ENCODE data around the gene SYNJ2BP. TPM values are rescaled to one million over a fixed set of nuclear protein-coding genes. Genes with fewer than 3 reads are reported as not detected.
"Not testable (repeated sequence)": the region's sequence is repeated elsewhere in the genome, so short reads cannot be mapped to it uniquely, and the experiment has no call there.

The SYNJ2BP gene
- total RNA-seq, 3 donors from 2014 or later (not counting 1 experiment from before 2014, with no cell fraction given), result 9.1 to 16.6 (median 12.4) TPM

DNA sequence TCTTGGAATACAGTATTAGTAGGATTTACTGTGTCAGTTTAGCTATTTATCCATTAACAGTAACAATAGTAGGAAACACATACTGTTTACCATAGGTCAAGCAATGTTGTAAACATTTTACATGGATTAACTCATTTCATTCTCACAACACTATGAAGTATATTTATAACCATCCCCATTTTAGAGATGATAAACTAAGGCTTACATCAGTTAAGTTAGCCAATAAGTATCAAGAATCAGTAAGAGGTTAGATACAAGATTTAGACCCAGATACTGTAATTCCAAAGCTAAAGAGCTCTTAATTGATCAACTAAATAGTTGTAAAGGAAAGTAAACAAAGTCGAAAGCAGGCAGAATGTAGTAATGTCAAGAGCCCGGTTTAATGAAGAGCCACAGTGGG, 1.1 kb downstream of the SYNJ2BP start:
- Histone ChIP-seq H3K9me3 (ENCODE audit: control insufficient read depth, insufficient read depth, low read length) (no peaks in the 10 kb centered on the region), H3K4me1 (ENCODE audit: control insufficient read depth, insufficient read depth, low read length) (no peaks in the 10 kb centered on the region), H3K4me3 (ENCODE audit: low read length) (no peak overlapping the region), H3K27ac (ENCODE audit: low read length) (no peak overlapping the region), H3K27me3 (ENCODE audit: control insufficient read depth, insufficient read depth, low read length) (no peaks in the 10 kb centered on the region), H3K36me3 (ENCODE audit: control insufficient read depth, insufficient read depth, low read length) (peaks cover 2% of the 10 kb centered on the region)
- 87% methylated on average over 2 of the region's 2 CpGs for WGBS (ENCODE audit: insufficient coverage)
- peak overlapping the region; percentile 88 to 92 for H3K27ac Mint-ChIP-seq
- peaks cover 40 to 41% of the 10 kb centered on the region in 2 donors for H3K4me1 Mint-ChIP-seq
- no peaks in the 10 kb centered on the region for H3K36me3 Mint-ChIP-seq
- H3K27me3 Mint-ChIP-seq (ENCODE audit: low read depth in 2 of 2), result peaks cover 0 to 6% of the 10 kb centered on the region in 2 donors
- H3K4me3 Mint-ChIP-seq, result peak overlapping the region; percentile 95
- intact Hi-C loops (cut with micrococcal nuclease), result no loop called here
- no peaks in the 10 kb centered on the region for H3K9me3 Mint-ChIP-seq
- TF ChIP-seq, protein P1, sequence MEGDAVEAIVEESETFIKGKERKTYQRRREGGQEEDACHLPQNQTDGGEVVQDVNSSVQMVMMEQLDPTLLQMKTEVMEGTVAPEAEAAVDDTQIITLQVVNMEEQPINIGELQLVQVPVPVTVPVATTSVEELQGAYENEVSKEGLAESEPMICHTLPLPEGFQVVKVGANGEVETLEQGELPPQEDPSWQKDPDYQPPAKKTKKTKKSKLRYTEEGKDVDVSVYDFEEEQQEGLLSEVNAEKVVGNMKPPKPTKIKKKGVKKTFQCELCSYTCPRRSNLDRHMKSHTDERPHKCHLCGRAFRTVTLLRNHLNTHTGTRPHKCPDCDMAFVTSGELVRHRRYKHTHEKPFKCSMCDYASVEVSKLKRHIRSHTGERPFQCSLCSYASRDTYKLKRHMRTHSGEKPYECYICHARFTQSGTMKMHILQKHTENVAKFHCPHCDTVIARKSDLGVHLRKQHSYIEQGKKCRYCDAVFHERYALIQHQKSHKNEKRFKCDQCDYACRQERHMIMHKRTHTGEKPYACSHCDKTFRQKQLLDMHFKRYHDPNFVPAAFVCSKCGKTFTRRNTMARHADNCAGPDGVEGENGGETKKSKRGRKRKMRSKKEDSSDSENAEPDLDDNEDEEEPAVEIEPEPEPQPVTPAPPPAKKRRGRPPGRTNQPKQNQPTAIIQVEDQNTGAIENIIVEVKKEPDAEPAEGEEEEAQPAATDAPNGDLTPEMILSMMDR (IDR thresholded peaks at IDR 0.05), result no peak
- DNase-seq (no peak), ATAC-seq (no peak)

DNA sequence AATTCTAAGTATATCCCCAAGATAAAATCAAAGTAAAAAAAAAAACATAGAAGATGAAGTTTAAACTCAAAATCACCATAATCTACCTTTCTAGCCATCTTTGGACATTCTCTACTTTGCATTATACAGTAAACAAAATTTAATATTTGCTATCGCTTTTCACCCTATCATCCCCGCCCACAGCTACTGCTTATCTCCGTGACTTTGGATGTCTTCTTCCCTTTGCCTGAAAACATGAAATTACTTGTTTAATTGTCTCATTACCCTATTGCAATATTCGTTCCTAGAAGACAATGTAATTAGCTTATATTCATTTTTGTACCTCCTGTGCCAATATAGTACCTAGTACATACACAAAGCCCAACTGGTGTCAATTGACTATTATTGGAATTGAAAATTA, 9.3 kb downstream of the SYNJ2BP start:
- peaks cover 29 to 31% of the 10 kb centered on the region in 2 donors for H3K4me1 Mint-ChIP-seq

DNA sequence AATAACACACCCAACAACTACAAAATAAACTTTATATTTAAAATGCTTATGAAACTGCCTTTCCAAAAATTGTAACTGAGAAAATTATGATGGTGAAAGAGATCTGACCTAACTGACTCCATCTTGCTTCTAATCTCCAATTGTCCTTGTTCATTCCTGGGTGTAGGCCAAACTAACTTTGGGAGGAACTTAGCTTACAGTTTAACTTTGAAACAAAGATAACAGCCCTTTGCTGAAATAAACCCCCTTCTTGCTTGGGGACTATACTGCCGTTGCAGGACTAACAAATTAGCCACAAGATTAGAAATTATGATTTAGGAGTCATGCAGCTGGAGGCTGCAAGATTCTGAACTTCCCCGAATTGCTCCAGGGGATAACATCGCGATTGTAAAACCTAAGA, 10.7 kb downstream of the SYNJ2BP start:
- H3K4me3 ChIP-seq (ENCODE audit: low read length); H3K4me1 ChIP-seq (ENCODE audit: control insufficient read depth, insufficient read depth, low read length); H3K27ac Mint-ChIP-seq; intact Hi-C loops (cut with micrococcal nuclease); ATAC-seq; DNase-seq; H3K9me3 ChIP-seq (ENCODE audit: control insufficient read depth, insufficient read depth, low read length); H3K4me3 Mint-ChIP-seq; H3K27ac ChIP-seq (ENCODE audit: low read length); H3K27me3 Mint-ChIP-seq (ENCODE audit: low read depth in 2 of 2); H3K36me3 Mint-ChIP-seq; H3K27me3 ChIP-seq (ENCODE audit: control insufficient read depth, insufficient read depth, low read length); H3K9me3 Mint-ChIP-seq; H3K36me3 ChIP-seq (ENCODE audit: control insufficient read depth, insufficient read depth, low read length): not testable (repeated sequence)
- H3K4me1 Mint-ChIP-seq, result peaks cover 25 to 28% of the 10 kb centered on the region in 2 donors
- WGBS (ENCODE audit: insufficient coverage), result 96% methylated on average over 4 of the region's 4 CpGs

More for the DNA sequence above, 9.3 kb downstream of the SYNJ2BP start:
- peaks cover 4% of the 10 kb centered on the region for H3K36me3 ChIP-seq (ENCODE audit: control insufficient read depth, insufficient read depth, low read length)
- WGBS (ENCODE audit: insufficient coverage), result 100% methylated on average over 4 of the region's 4 CpGs
- DNase-seq (no peak), ATAC-seq (no peak)
- intact Hi-C loops (cut with micrococcal nuclease), result no loop called here
- no peaks in the 10 kb centered on the region for H3K27me3 ChIP-seq (ENCODE audit: control insufficient read depth, insufficient read depth, low read length)
- TF ChIP-seq, protein P1 (IDR thresholded peaks at IDR 0.05), result no peak
- Mint-ChIP-seq H3K4me3 (no peak overlapping the region), H3K27ac (no peak overlapping the region), H3K9me3 (no peaks in the 10 kb centered on the region), H3K36me3 (no peaks in the 10 kb centered on the region), H3K27me3 (ENCODE audit: low read depth in 2 of 2) (no peaks in the 10 kb centered on the region)
- H3K27ac ChIP-seq (ENCODE audit: low read length), result no peak overlapping the region
- H3K4me1 ChIP-seq (ENCODE audit: control insufficient read depth, insufficient read depth, low read length), result no peaks in the 10 kb centered on the region
- no peak overlapping the region for H3K4me3 ChIP-seq (ENCODE audit: low read length)
- no peaks in the 10 kb centered on the region for H3K9me3 ChIP-seq (ENCODE audit: control insufficient read depth, insufficient read depth, low read length)

DNA sequence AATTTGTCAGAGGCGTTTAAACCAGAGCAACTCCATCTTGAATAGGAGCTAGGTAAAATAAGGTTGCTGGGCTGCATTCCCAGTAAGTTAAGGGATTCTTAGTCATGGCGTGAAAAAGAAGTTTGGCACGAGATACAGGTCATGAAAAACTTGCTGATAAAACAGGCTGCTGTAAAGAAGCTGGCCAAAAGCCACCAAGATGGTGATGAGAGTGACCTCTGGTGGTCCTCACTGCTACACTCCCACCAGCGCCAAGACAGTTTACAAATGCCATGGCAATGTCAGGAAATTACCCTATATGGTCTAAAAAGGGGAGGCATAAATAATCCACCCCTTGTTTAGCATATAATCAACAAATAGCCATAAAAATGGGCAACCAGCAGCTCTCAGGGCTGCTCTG, 13.6 kb downstream of the SYNJ2BP start:
- H3K4me1 ChIP-seq (ENCODE audit: control insufficient read depth, insufficient read depth, low read length); H3K4me3 Mint-ChIP-seq; H3K36me3 Mint-ChIP-seq; H3K9me3 ChIP-seq (ENCODE audit: control insufficient read depth, insufficient read depth, low read length); H3K27ac Mint-ChIP-seq; H3K27ac ChIP-seq (ENCODE audit: low read length); H3K4me3 ChIP-seq (ENCODE audit: low read length); H3K27me3 Mint-ChIP-seq (ENCODE audit: low read depth in 2 of 2); H3K27me3 ChIP-seq (ENCODE audit: control insufficient read depth, insufficient read depth, low read length); H3K9me3 Mint-ChIP-seq; intact Hi-C loops (cut with micrococcal nuclease); DNase-seq; H3K36me3 ChIP-seq (ENCODE audit: control insufficient read depth, insufficient read depth, low read length); ATAC-seq: not testable (repeated sequence)
- peaks cover 20 to 28% of the 10 kb centered on the region in 2 donors for H3K4me1 Mint-ChIP-seq
- 100% methylated on average over 3 of the region's 4 CpGs for WGBS (ENCODE audit: insufficient coverage)
